Keratinocyte (primary cell): ENCODE data around the gene UBASH3B. TPM values are rescaled to one million over a fixed set of nuclear protein-coding genes. Genes with fewer than 3 reads are reported as not detected.

Experiments used
- DNase-seq: peaks from one replicate; pipeline ENCODE4 v3.0.0-alpha.2; 2011; ENCODE audit warnings: low read depth, missing footprints, low spot score
- FAIRE-seq: peaks from 2 replicates; lab custom pipeline; 2011; peaks lifted over from hg19 to GRCh38; lab: Jason Lieb, UNC
- H2AFZ ChIP-seq: 2 replicates; pipeline ENCODE4 v1.6.0; 2012; ENCODE audit warnings: low read length, control low read depth, inconsistent platforms; ENCODE audit not compliant: control insufficient read depth
- H3K27ac ChIP-seq: 2 replicates; pipeline ENCODE4 v1.5.1; 2011; ENCODE audit warnings: low read length; ENCODE audit not compliant: control insufficient read depth, insufficient read depth
- H3K27me3 ChIP-seq: 3 replicates; pipeline ENCODE4 v1.6.0; 2011; ENCODE audit warnings: low read length; ENCODE audit not compliant: control insufficient read depth, insufficient read depth; ENCODE audit errors: extremely low read depth
- H3K36me3 ChIP-seq, 2 experiments: 2 replicates in 1 of 2; 3 replicates in 1 of 2; pipeline ENCODE4 v1.5.1; 2011; ENCODE audit warnings: low read length in 2 of 2, mild to moderate bottlenecking in 1 of 2; ENCODE audit not compliant: control insufficient read depth in 2 of 2, insufficient read depth in 2 of 2; ENCODE audit errors: extremely low read depth in 1 of 2
- H3K4me1 ChIP-seq: 3 replicates; pipeline ENCODE4 v1.5.1; 2011; ENCODE audit warnings: low read length; ENCODE audit not compliant: control insufficient read depth, insufficient read depth; ENCODE audit errors: extremely low read depth
- H3K4me2 ChIP-seq: 3 replicates; pipeline ENCODE4 v1.6.0; 2011; ENCODE audit warnings: low read depth, low read length; ENCODE audit not compliant: control insufficient read depth, insufficient read depth; ENCODE audit errors: extremely low read depth
- H3K4me3 ChIP-seq, 3 experiments: fragments of 200-600 bp in 1 of 3; sonication (generic) in 1 of 3; 2 replicates in 2 of 3; 3 replicates in 1 of 3; pipeline ENCODE4 v1.5.1; 2011 to 2016; ENCODE audit warnings: low read length in 3 of 3, mild to moderate bottlenecking in 3 of 3, control low read depth in 2 of 3, inconsistent platforms in 1 of 3, low read depth in 1 of 3, mixed read lengths in 1 of 3, mixed run types in 1 of 3, moderate library complexity in 1 of 3; ENCODE audit not compliant: control insufficient read depth in 2 of 3, insufficient read depth in 2 of 3; ENCODE audit errors: extremely low read depth in 1 of 3
- H3K79me2 ChIP-seq: 2 replicates; pipeline ENCODE4 v1.6.0; 2012; ENCODE audit warnings: low read length; ENCODE audit not compliant: control insufficient read depth, insufficient read depth
- H3K9ac ChIP-seq: 3 replicates; pipeline ENCODE4 v1.6.0; 2011; ENCODE audit warnings: low read length; ENCODE audit not compliant: control insufficient read depth, insufficient read depth; ENCODE audit errors: extremely low read depth
- H3K9me1 ChIP-seq: 3 replicates; pipeline ENCODE4 v1.6.0; 2011; ENCODE audit warnings: low read length; ENCODE audit not compliant: control insufficient read depth, insufficient read depth; ENCODE audit errors: extremely low read depth
- H3K9me3 ChIP-seq: 2 replicates; pipeline ENCODE4 v1.5.1; 2012; ENCODE audit warnings: low read depth, low read length; ENCODE audit not compliant: control insufficient read depth
- H4K20me1 ChIP-seq: 3 replicates; pipeline ENCODE4 v1.6.0; 2011; ENCODE audit warnings: low read length; ENCODE audit not compliant: control insufficient read depth, insufficient read depth; ENCODE audit errors: extremely low read depth
- EZH2 ChIP-seq: IDR thresholded peaks from one replicate; pipeline ENCODE4 v1.6.1; 2012; ENCODE audit warnings: inconsistent platforms, mild to moderate bottlenecking, low read length, moderate library complexity
- dilution Hi-C: fragments of 300-500 bp; cut with MboI; formaldehyde crosslinking; loops from one replicate; pipeline ENCODE4 v1.7.0; 2020; ENCODE audit warnings: low sequenced_read_pairs; ENCODE audit not compliant: extremely low pct_ligation_motif_present
- polyA plus RNA-seq, 5 experiments: library from polyadenylated mRNA; depleted of rRNA in 3 of 5; stranded (reverse) in 3 of 5; stranded (forward) in 1 of 5; unstranded in 1 of 5; fragments of >200 nt; gene quantifications; 1 replicate in 1 of 5; 2 replicates in 3 of 5; 3 replicates in 1 of 5; pipeline versions ENCODE4 v1.2.1 to v1.2.3, GENCODE V29; 2011 to 2012; ENCODE audit warnings: missing spikeins in 2 of 5, low read depth in 1 of 5, low replicate concordance in 1 of 5
- TF ChIP-seq, protein P1 (sequence below), 3 experiments: IDR thresholded peaks in 1 of 3; conservative IDR thresholded peaks in 1 of 3; optimal IDR thresholded peaks in 1 of 3; 2 replicates in 2 of 3; 3 replicates in 1 of 3; pipeline versions ENCODE3 to v1.5.1; 2011; ENCODE audit warnings: low read length in 3 of 3, mild to moderate bottlenecking in 3 of 3, moderate library complexity in 2 of 3, control low read depth in 1 of 3, inconsistent platforms in 1 of 3; ENCODE audit not compliant: insufficient read depth in 2 of 3; ENCODE audit errors: extremely low read depth in 1 of 3

The UBASH3B gene
- polyA plus RNA-seq, 1 donor (not counting 4 experiments of a cell fraction or from before 2014, with no cell fraction given), result 25.0 TPM

DNA sequence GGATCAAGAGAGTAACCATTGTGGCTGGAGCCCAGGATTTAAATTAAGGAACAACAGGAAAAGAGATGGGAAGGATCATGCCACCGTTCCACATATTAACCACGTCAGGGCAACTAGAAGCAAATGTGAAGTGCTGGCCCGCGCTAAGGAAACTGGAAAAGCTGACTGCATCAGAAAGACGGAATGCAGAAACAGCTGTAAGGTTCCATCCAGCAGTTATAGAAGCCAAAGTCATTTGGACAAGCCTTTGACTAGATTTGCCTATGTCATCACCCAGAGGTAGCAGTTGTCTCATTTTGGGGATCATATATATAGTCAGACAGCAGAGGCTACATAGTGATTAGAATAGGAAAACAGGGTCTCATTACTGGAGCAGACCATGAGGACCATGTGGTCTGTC is 139.8 kb downstream of the UBASH3B start:
- H3K79me2 ChIP-seq, result no peaks in the 10 kb centered on the region
- H3K36me3 ChIP-seq, result peaks cover 22 to 36% of the 10 kb centered on the region in 2 experiments
- H3K9me1 ChIP-seq, result no peaks in the 10 kb centered on the region
- peaks cover 6% of the 10 kb centered on the region for H3K4me1 ChIP-seq
- H3K9ac ChIP-seq, result no peak overlapping the region
- DNase-seq (no peak), FAIRE-seq (no peak)
- H3K4me2 ChIP-seq, result no peak overlapping the region
- H3K27ac ChIP-seq, result no peak overlapping the region
- no peaks in the 10 kb centered on the region for H4K20me1 ChIP-seq
- H3K4me3 ChIP-seq, result no peak overlapping the region
- TF ChIP-seq, protein P1, sequence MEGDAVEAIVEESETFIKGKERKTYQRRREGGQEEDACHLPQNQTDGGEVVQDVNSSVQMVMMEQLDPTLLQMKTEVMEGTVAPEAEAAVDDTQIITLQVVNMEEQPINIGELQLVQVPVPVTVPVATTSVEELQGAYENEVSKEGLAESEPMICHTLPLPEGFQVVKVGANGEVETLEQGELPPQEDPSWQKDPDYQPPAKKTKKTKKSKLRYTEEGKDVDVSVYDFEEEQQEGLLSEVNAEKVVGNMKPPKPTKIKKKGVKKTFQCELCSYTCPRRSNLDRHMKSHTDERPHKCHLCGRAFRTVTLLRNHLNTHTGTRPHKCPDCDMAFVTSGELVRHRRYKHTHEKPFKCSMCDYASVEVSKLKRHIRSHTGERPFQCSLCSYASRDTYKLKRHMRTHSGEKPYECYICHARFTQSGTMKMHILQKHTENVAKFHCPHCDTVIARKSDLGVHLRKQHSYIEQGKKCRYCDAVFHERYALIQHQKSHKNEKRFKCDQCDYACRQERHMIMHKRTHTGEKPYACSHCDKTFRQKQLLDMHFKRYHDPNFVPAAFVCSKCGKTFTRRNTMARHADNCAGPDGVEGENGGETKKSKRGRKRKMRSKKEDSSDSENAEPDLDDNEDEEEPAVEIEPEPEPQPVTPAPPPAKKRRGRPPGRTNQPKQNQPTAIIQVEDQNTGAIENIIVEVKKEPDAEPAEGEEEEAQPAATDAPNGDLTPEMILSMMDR (optimal IDR thresholded peaks at IDR 0.05 in 1 of 3, IDR thresholded peaks at IDR 0.05 in 1 of 3, conservative IDR thresholded peaks at IDR 0.05 in 1 of 3; ENCODE audit: extremely low read depth in 1 of 3, insufficient read depth in 2 of 3, low read length in 3 of 3), result no peak
- TF ChIP-seq EZH2, result no peak
- dilution Hi-C loops, result no loop called here
- no peak overlapping the region for H2AFZ ChIP-seq
- no peaks in the 10 kb centered on the region for H3K9me3 ChIP-seq
- H3K27me3 ChIP-seq, result no peaks in the 10 kb centered on the region

DNA sequence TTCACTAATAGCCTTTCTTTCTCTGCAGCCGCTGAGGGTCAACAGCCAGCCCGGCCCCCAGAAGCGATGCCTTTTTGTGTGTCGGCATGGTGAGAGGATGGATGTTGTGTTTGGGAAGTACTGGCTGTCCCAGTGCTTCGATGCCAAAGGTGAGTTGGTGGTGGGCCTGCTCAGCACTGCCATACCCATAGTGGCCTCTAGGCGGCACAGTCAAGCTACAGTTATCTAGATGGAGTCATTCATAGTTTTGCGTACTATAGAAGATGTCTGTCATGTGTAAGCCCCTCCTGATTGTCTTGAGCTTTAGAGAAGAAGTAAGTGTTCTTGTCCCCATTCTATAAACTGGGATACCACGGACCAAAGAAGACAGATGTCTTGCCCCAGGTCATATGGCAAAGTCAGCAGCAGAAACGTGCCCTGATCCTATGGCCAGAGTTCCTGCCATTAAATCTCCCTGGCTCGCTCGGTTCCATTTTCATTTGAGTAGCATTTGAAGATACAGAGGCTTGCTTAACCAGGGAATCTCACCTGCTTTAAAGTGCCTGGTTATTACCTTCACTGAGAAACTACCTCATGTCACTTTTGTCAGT is 140.7 kb downstream of the UBASH3B start:
- Histone ChIP-seq H2AFZ (no peak overlapping the region), H3K9ac (no peak overlapping the region), H3K4me3 (no peak overlapping the region), H3K9me1 (no peaks in the 10 kb centered on the region), H3K36me3 (peaks cover 22 to 36% of the 10 kb centered on the region in 2 experiments), H3K4me1 (peaks cover 8% of the 10 kb centered on the region), H4K20me1 (no peaks in the 10 kb centered on the region), H3K9me3 (no peaks in the 10 kb centered on the region), H3K4me2 (no peak overlapping the region), H3K27me3 (no peaks in the 10 kb centered on the region), H3K27ac (no peak overlapping the region), H3K79me2 (no peaks in the 10 kb centered on the region)
- FAIRE-seq (no peak), DNase-seq (no peak)
- TF ChIP-seq, protein P1 (optimal IDR thresholded peaks at IDR 0.05 in 1 of 3, IDR thresholded peaks at IDR 0.05 in 1 of 3, conservative IDR thresholded peaks at IDR 0.05 in 1 of 3; ENCODE audit: extremely low read depth in 1 of 3, insufficient read depth in 2 of 3, low read length in 3 of 3), result peak; percentile 92 to 97 (median 97)
- TF ChIP-seq EZH2, result no peak
- dilution Hi-C loops, result no loop called here
